ENCODE data around the gene PRLR.

Gene PRLR

DNA sequence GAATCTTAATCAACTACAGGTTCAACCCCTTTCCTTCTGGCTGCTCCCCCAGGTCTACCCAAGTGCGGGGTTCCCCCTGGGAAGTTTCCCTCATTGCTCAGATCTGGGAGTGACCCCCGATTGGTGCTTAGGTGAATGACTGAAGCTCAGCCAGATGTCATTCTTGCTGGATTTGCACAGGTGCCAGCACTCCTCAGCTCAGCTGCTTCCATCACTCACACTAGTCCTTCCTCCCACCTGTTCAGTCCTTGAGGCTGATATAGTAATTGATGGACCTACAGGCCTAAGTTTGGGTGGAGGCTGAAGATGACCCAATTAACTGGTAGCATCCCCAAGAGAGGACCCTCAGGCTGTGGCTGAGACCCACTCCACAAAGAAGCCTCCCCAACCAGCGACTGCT, 32.9 kb downstream of the PRLR start:
- H3K36me3 ChIP-seq (ENCODE audit: control insufficient read depth, low read length): no peaks in the 10 kb centered on the region
- H3F3A ChIP-seq (ENCODE audit: control insufficient read depth, insufficient read depth): no peaks in the 10 kb centered on the region
- no peaks in the 10 kb centered on the region for H4K20me1 ChIP-seq (ENCODE audit: control insufficient read depth, insufficient read depth, low read depth, low read length)
- H3K27me3 ChIP-seq (ENCODE audit: control insufficient read depth, low read length): peaks cover 2% of the 10 kb centered on the region; the same call in 1 of the 2 replicates
- peaks cover 16% of the 10 kb centered on the region for H3K4me1 ChIP-seq (ENCODE audit: control insufficient read depth, low read length)
- H3K4me2 ChIP-seq (ENCODE audit: low read length): no peak overlapping the region
- no peaks in the 10 kb centered on the region for H3K79me2 ChIP-seq (ENCODE audit: control insufficient read depth, low read length)
- no peak for TF ChIP-seq EZH2phosphoT487 (IDR thresholded peaks at IDR 0.05; ENCODE audit: borderline replicate concordance, low read length)
- TF ChIP-seq, protein P1, sequence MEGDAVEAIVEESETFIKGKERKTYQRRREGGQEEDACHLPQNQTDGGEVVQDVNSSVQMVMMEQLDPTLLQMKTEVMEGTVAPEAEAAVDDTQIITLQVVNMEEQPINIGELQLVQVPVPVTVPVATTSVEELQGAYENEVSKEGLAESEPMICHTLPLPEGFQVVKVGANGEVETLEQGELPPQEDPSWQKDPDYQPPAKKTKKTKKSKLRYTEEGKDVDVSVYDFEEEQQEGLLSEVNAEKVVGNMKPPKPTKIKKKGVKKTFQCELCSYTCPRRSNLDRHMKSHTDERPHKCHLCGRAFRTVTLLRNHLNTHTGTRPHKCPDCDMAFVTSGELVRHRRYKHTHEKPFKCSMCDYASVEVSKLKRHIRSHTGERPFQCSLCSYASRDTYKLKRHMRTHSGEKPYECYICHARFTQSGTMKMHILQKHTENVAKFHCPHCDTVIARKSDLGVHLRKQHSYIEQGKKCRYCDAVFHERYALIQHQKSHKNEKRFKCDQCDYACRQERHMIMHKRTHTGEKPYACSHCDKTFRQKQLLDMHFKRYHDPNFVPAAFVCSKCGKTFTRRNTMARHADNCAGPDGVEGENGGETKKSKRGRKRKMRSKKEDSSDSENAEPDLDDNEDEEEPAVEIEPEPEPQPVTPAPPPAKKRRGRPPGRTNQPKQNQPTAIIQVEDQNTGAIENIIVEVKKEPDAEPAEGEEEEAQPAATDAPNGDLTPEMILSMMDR (IDR thresholded peaks at IDR 0.05; ENCODE audit: low read depth, low read length, poor library complexity, severe bottlenecking): no peak
- no peaks in the 10 kb centered on the region for H3K9me2 ChIP-seq (replicated peaks; ENCODE audit: control insufficient read depth, low read length)
- H3K27ac ChIP-seq (ENCODE audit: low read depth, low read length): no peak overlapping the region
- H3K4me3 ChIP-seq (ENCODE audit: low read length): no peak overlapping the region
- H3K9me3 ChIP-seq (ENCODE audit: control insufficient read depth, insufficient read depth, low read length): no peaks in the 10 kb centered on the region

DNA sequence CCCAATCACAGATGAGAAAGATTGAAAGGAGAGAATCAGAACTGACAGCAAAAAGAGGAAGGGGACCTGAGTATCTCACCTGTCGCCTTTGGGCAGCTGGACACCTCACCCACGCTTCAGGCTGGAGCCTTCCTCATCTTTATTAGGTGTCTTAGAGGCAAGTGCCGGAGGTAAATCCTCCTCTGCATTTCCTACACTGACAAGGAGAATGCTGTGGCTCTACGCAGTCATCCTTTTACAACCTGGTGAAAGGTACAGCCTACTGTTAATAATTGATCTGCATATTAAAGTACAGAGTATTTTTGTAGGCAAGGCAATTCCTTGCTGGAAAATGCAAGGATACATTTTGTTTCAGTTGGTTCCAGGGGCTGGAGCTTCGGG, 34.8 kb downstream of the PRLR start:
- H4K20me1 ChIP-seq (ENCODE audit: control insufficient read depth, insufficient read depth, low read depth, low read length): no peaks in the 10 kb centered on the region
- H3K9me3 ChIP-seq (ENCODE audit: control insufficient read depth, insufficient read depth, low read length): no peaks in the 10 kb centered on the region
- H3K4me1 ChIP-seq (ENCODE audit: control insufficient read depth, low read length): peaks cover 16% of the 10 kb centered on the region
- H3K27me3 ChIP-seq (ENCODE audit: control insufficient read depth, low read length): peaks cover 2% of the 10 kb centered on the region; the same call in 1 of the 2 replicates
- no peak overlapping the region for H3K4me2 ChIP-seq (ENCODE audit: low read length)
- no peak overlapping the region for H3K4me3 ChIP-seq (ENCODE audit: low read length)
- H3K36me3 ChIP-seq (ENCODE audit: control insufficient read depth, low read length): no peaks in the 10 kb centered on the region
- no peaks in the 10 kb centered on the region for H3K79me2 ChIP-seq (ENCODE audit: control insufficient read depth, low read length)
- no peaks in the 10 kb centered on the region for H3K9me2 ChIP-seq (replicated peaks; ENCODE audit: control insufficient read depth, low read length)
- no peaks in the 10 kb centered on the region for H3F3A ChIP-seq (ENCODE audit: control insufficient read depth, insufficient read depth)
- H3K27ac ChIP-seq (ENCODE audit: low read depth, low read length): no peak overlapping the region
- TF ChIP-seq, protein P1 (IDR thresholded peaks at IDR 0.05; ENCODE audit: low read depth, low read length, poor library complexity, severe bottlenecking): no peak
- TF ChIP-seq EZH2phosphoT487 (IDR thresholded peaks at IDR 0.05; ENCODE audit: borderline replicate concordance, low read length): no peak

DNA sequence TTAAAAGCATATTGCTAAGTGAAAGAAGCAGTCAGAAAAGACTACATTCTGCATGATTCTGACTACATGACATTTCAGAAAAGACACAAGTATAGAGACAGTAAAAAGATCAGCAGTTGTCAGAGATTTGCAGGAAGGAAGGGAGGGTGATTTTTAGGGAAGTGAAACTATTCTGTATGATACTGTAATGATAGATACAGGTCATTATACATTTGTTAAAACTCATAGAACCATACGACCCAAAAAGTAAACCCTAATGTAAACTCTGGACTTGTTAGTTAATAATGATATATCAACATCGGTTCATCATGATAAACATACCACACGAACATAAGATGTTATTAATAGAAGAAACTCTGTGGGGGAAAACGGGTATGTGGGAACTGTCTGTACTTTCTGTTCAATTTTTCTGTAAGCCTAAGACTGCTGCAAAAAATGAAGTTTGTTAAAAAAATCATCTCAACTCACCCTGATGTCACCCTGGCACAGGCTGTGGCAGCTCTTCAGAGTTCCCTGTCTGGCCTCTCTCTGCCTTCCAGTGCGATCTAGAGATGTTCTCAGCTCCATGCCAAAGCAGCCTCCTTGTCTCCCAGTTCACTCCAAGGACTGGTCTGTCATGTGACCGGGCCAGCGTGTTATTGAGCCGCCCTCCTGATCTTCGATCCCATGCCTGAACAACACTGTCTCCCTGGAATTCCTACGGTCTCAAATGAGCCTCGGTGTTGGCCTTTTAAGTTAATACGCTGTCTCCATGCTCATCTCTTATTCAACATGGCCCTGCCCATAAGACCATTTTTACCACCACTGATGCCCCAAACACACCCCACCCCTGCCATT, 35.4 kb downstream of the PRLR start:
- peak overlapping the region; percentile 24; the same call in 1 of the 2 replicates for H3K4me3 ChIP-seq (ENCODE audit: low read length)
- TF ChIP-seq EZH2phosphoT487 (IDR thresholded peaks at IDR 0.05; ENCODE audit: borderline replicate concordance, low read length): no peak
- TF ChIP-seq, protein P1 (IDR thresholded peaks at IDR 0.05; ENCODE audit: low read depth, low read length, poor library complexity, severe bottlenecking): no peak
- peak overlapping the region; percentile 34 for H3K4me2 ChIP-seq (ENCODE audit: low read length)
- H3K9me2 ChIP-seq (replicated peaks; ENCODE audit: control insufficient read depth, low read length): no peaks in the 10 kb centered on the region
- no peaks in the 10 kb centered on the region for H3K9me3 ChIP-seq (ENCODE audit: control insufficient read depth, insufficient read depth, low read length)
- H3K27me3 ChIP-seq (ENCODE audit: control insufficient read depth, low read length): peaks cover 2% of the 10 kb centered on the region; the same call in 1 of the 2 replicates
- H3K36me3 ChIP-seq (ENCODE audit: control insufficient read depth, low read length): no peaks in the 10 kb centered on the region
- no peaks in the 10 kb centered on the region for H3K79me2 ChIP-seq (ENCODE audit: control insufficient read depth, low read length)
- H3F3A ChIP-seq (ENCODE audit: control insufficient read depth, insufficient read depth): no peaks in the 10 kb centered on the region
- H3K27ac ChIP-seq (ENCODE audit: low read depth, low read length): peak overlapping the region; percentile 24; the same call in 1 of the 2 replicates
- H3K4me1 ChIP-seq (ENCODE audit: control insufficient read depth, low read length): peaks cover 16% of the 10 kb centered on the region
- H4K20me1 ChIP-seq (ENCODE audit: control insufficient read depth, insufficient read depth, low read depth, low read length): no peaks in the 10 kb centered on the region

Measured in DOHH2 (cell line).